IPS-18c (cell line): ENCODE results near the gene IQSEC1.
A peak's percentile ranks its signal among the peaks of the same experiment; 100 is the strongest.

Experiments used
- H3K4me3 ChIP-seq: 2 replicates; pipeline ENCODE4 v1.7.0; 2013; ENCODE audit warnings: low read depth, mild to moderate bottlenecking, low read length, moderate library complexity; ENCODE audit not compliant: insufficient read depth
- H3K9me3 ChIP-seq: one replicate; pipeline ENCODE4 v1.6.1; 2013; ENCODE audit warnings: mild to moderate bottlenecking, low read length, moderate library complexity; ENCODE audit not compliant: control insufficient read depth, insufficient read depth

The IQSEC1 gene

DNA sequence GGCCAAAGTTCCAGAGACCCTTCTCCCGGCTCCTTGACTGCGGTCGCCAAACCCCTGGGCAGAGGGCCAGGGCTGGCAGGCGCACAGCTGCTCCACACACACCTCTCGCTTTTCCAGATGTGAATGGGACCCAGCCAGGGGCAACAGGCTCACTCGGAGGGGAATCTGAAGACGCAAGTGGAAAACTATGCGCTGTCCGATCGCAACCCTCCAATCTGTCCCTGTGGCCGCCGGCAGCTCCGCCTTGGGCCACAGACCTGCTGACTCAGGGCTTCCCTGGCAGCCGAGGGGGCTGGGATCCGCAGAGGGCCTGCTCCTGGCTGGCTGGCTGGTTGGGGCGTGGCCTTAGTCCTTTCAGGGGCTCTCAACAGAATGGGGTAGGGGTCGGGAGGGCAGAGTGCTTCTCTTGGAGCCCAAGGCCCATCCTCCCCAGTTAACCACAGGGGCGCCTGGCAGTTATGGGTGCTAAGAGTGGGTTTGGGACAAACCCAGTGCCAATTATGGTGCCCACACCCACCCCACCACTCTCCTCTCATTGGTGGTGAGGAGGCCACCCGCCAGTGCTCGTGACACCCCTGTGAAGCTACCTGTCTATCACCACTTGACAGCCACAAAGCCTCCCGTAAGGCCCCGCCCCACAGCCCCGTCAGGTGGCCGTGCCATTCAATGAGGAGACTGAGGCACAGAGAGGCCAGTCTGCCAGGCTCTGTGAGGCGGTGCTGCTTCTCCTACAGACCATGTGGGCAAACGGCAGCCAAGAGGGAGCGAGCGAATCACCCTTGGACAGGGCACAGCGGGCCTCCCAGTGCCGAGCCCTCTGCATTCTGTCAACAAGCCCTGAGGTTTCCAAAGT lies 53.8 kb downstream of the IQSEC1 start:
- peak overlapping the region; percentile 0; the same call in 1 of the 2 replicates for H3K4me3 ChIP-seq

GRCh38 chr3:13018561-13019242 lies 54.5 kb downstream of the IQSEC1 start:
- no peaks in the 10 kb centered on the region for H3K9me3 ChIP-seq
- peak overlapping the region; percentile 0; the same call in 1 of the 2 replicates for H3K4me3 ChIP-seq

More for the DNA sequence above, 53.8 kb downstream of the IQSEC1 start:
- no peaks in the 10 kb centered on the region for H3K9me3 ChIP-seq

- H3K9me3 ChIP-seq, result no peaks in the 10 kb centered on the region
- 0 out of 2 replicates have a peak overlapping the region, but pooled peaks have one; percentile 3 for H3K4me3 ChIP-seq
Observed at GRCh38 chr3:13018043-13018451, 55.2 kb downstream of the IQSEC1 start.

- Histone ChIP-seq H3K4me3 (no peak overlapping the region), H3K9me3 (no peaks in the 10 kb centered on the region)
Observed at GRCh38 chr3:13017361-13018042, 55.7 kb downstream of the IQSEC1 start.

DNA sequence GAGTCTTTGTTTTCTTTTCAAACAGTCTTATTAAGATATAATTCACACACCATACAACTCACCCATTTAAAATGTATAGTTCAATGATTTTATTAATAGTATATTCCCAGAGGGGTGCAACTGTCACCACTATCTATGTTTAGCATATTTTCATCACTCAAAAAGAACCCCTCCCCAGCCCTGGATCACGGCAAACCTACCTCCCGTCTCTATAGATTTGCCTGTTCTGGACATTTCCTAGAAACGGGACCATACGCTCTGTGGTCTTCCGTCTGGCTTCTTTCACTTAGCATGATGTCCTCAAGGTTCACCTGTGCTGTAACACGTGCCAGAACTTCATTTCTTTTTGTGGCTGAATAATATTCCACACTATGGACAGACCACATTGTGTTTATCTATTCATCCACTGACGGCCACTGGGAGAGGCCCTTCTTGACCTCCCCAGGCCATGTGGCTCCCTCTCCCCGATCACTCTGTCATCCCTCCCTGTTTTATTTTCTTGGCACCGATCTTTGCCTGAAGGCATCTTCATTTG lies 56.4 kb downstream of the IQSEC1 start:
- Histone ChIP-seq H3K9me3 (no peaks in the 10 kb centered on the region), H3K4me3 (no peak overlapping the region)

DNA sequence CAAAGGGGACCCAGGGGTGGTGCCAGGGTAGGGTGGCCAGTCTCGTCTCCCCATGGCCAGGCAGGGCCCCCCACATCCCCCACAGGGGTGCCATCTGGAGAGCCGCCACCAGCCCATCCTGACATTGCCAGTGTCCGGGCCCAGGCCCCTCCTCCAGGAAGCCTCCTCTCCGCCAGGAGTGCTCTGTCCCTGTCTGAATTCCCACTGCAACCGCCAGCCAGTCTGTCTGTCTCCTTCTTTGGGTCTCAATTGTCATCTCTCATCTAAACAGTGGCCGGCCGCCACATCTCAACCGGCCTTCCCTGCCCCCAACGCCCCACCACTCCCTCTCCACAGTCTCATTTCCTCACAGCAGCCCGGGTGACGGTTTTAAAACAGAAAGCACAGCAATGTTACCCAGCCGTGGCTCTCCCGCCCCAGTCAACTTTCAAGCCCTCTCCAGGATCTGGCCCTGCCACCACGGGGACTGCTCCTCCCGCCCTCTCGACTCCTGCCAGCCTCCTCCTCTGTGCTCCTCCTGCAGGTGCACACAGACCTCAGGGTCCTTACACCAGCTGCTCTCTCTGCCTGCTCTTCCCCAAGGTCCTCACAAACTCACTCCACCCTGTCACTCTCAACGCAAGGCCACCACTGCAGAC lies 57.0 kb downstream of the IQSEC1 start:
- Histone ChIP-seq H3K4me3 (no peak overlapping the region), H3K9me3 (no peaks in the 10 kb centered on the region)

- no peak overlapping the region for H3K4me3 ChIP-seq
- no peaks in the 10 kb centered on the region for H3K9me3 ChIP-seq
Observed at GRCh38 chr3:13015286-13016082, 57.7 kb downstream of the IQSEC1 start.

DNA sequence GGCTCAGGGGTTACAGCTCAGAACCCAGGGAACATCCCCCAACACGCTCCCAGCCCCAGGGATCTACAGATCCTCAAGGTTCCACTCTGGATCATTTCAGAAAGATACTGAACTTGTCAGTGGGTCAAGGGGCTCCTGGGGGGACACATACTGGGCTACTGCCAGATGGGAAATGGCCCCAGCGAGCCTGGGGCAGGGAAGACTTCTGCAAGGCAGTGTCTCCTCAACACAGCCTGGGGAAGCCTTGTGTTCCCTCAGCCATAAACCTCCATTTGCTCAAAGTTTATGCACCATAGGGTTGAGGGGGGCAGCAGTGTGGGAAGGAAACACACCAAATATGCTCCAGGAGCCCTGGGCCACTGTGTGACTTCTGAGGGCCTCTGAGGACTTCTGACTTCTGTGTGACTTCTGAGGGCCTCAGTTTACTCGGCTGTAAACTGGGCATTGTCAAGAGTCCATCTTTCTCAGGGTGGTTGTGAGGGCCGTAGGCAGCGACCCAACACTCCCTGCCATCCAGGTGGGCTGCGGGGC lies 58.4 kb downstream of the IQSEC1 start:
- Histone ChIP-seq H3K9me3 (no peaks in the 10 kb centered on the region), H3K4me3 (no peak overlapping the region)

DNA sequence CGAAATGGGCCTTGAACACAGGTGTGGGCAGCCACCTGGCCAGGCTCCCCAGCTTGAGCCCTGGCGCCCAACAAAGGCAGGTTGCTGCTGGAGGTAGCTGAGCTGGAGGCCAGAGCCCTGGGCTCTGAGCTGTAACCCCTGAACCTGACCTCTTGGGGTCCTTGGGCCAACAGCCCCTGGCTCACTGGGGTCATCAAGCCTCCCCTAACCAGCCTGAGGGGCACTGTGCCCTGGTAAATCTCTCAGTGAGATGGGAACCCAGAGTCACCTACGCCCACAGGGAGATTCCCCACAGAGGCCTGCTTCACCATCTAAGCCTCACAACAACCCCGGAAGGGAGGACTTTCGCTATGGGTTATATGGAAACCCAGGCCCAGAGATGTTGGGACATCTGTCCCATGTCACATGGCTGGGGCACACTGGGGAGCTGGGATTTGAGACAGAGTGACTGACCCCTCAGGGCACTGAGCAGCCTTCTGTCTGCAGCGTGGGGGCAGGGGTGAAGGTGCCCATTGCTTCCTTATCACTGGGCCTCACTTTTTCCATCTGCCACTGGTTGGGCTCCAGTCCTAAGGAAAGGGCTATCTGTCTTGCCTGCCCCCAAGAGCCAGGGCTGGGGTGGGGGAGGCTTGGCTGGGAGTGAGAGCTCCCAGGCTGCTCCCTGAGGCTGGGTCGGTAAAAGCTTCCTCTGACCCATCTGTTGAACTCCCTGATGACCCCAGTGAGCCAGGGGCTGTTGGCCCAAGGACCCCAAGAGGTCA lies 59.1 kb downstream of the IQSEC1 start:
- Histone ChIP-seq H3K9me3 (no peaks in the 10 kb centered on the region), H3K4me3 (no peak overlapping the region)

DNA sequence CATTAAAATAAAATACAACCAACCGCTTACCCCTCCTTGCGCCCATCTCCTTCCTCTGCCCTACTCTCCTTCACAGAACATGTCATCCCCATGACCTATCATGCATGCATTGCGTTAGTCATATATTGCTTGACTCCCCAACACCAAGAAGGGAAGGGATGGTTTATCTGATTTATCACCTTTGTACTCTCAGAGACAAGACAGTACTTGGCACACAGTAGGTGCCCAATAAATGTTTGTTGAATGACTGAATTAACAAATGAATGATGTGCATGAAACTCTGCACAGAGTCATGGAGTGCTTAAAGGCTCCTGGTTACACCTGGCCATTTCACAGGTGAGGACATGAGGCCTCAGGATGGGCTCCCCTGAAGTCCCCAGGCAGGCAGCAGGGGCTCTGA lies 59.7 kb downstream of the IQSEC1 start:
- Histone ChIP-seq H3K9me3 (no peaks in the 10 kb centered on the region), H3K4me3 (no peak overlapping the region)

DNA sequence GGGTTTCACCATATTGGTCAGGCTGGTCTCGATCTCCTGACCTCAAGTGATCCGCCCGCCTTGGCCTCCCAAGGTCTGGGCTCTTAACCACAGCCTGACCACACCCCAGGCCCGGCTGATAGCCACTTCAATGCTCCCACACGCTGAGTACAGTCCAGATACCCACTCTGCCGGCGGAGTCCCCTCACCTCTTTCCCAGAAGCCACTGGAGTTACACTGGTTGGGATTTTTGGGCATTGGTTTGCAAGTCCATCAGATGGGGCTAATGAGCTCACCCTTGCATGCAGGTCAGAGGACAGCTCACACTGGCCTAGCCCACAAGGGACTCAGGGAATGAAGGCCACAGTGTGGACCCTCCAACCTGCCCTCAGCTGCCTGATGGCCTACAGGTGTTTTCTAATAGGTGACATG lies 60.1 kb downstream of the IQSEC1 start:
- no peak overlapping the region for H3K4me3 ChIP-seq
- no peaks in the 10 kb centered on the region for H3K9me3 ChIP-seq

DNA sequence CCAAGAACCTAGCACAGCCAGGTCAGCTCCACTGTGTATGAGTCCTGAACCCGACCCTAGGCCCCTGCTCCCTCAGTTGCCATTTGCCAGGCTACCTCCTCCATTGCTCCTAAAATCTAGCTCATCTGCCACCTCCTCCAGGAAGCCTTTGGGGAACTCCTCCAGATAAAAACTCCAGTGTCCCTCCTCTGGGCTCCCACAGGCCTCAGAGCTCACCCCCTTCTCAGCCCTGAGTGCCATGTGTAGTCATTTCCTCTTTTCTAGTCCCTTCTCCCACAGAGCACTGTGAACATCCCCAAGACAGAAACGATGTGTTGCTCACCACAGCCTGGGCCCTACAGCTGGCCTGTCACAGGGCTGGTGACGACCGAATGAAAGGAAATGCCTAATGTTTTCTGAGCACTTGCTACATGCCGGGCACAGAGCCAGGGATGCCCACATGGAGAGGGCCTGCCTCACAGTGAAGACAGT lies 61.0 kb downstream of the IQSEC1 start:
- H3K4me3 ChIP-seq, result no peak overlapping the region
- no peaks in the 10 kb centered on the region for H3K9me3 ChIP-seq

DNA sequence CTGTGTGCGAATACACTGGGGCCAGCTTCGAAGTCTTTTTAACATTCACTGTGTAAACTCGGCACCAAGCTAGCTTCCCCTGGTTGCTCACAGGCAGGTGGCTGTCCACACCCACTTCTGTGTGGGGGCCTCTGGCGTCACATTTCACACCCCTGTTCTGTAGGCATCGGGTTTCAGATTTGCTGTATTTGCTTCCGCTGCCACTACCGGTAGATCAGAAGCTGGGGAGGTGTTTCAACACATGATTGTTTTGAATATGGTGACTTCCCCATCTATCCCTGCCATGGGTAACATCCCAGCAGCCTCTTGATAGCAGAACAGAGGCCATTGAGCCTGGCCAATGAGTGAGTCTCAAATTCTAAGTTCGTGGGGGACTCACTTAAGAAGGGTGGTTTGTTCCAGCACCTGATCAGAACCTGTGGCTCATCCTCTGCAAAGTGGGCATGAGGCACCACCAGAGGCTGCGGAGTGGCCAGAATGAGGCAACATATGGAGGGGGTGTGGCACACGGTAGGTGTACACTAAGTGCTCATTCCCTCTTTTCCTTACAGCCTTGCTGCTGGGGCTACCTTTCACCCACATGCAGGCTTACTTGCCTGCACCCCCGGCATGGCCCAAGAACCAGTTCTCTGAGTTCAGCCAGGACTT lies 61.5 kb downstream of the IQSEC1 start:
- Histone ChIP-seq H3K9me3 (no peaks in the 10 kb centered on the region), H3K4me3 (no peak overlapping the region)

DNA sequence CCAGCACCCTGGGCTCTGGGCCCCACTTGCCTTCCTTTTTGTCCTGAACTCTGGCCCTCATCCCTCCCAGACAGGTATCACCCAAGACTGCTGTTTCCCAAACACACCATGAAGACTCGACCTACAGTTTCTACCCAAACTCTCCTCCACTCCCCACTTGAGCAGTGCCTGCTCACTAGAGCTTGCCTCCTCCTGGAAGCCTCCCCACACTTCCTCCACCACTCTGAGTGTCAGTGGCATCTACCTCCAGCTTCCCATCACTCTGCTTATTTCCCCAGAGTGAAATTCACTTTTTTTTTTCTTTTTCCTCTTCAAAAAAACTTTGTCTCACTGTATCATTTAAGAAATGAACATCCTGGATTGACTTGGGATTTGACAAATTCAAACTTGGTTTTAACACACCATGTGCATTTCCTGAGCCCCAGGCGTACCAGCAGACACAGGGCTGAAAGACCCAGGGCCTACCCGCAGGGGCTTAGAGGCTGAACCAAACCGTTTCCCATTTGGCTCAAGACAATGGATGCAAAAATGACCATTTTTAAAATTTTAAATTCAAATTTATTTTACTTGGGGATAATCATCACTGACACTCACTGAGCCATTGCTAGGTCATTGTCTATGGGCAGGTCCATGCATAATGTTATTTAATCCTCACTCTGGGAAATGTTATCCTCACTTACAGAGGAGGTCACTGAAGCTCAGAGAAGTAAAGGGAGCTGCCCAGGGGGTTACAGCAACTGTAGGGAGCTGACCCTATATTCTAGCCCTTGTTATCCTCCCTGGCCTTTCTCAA lies 62.3 kb downstream of the IQSEC1 start:
- Histone ChIP-seq H3K4me3 (no peak overlapping the region), H3K9me3 (no peaks in the 10 kb centered on the region)
